ENCODE results near the gene CLEC12A.
"Not testable (repeated sequence)": the region's sequence is repeated elsewhere in the genome, so short reads cannot be mapped to it uniquely, and the experiment has no call there.

CLEC12A gene

GRCh38 chr12:9951026-9951675 lies 20.1 kb upstream of the CLEC12A start:
- peaks cover 25% of the 10 kb centered on the region for H3K4me1 Mint-ChIP-seq
- no peak overlapping the region for H3K27ac Mint-ChIP-seq
- no peak for ATAC-seq
- H3K27me3 Mint-ChIP-seq = no peaks in the 10 kb centered on the region
- no peaks in the 10 kb centered on the region for H3K9me3 Mint-ChIP-seq
- no peak overlapping the region for H3K4me3 Mint-ChIP-seq
- H3K36me3 Mint-ChIP-seq = no peaks in the 10 kb centered on the region

- H3K27ac Mint-ChIP-seq, H3K36me3 Mint-ChIP-seq, H3K27me3 Mint-ChIP-seq, H3K4me3 Mint-ChIP-seq, ATAC-seq, H3K9me3 Mint-ChIP-seq: not testable (repeated sequence)
- peaks cover 24% of the 10 kb centered on the region for H3K4me1 Mint-ChIP-seq
Measured at GRCh38 chr12:9952954-9953729, 18.1 kb upstream of the CLEC12A start.

- Mint-ChIP-seq H3K36me3 (no peaks in the 10 kb centered on the region), H3K9me3 (no peaks in the 10 kb centered on the region), H3K27ac (no peak overlapping the region), H3K4me3 (no peak overlapping the region), H3K27me3 (no peaks in the 10 kb centered on the region), H3K4me1 (peaks cover 23% of the 10 kb centered on the region)
- ATAC-seq = no peak
Measured at GRCh38 chr12:9957834-9958233, 13.4 kb upstream of the CLEC12A start.

GRCh38 chr12:9960590-9960989 lies 10.6 kb upstream of the CLEC12A start:
- H3K27ac Mint-ChIP-seq = peak overlapping the region; percentile 5
- H3K4me1 Mint-ChIP-seq = peaks cover 23% of the 10 kb centered on the region
- no peaks in the 10 kb centered on the region for H3K9me3 Mint-ChIP-seq
- ATAC-seq = no peak
- H3K36me3 Mint-ChIP-seq = no peaks in the 10 kb centered on the region
- no peaks in the 10 kb centered on the region for H3K27me3 Mint-ChIP-seq
- no peak overlapping the region for H3K4me3 Mint-ChIP-seq

- ATAC-seq = no peak
- H3K9me3 Mint-ChIP-seq = no peaks in the 10 kb centered on the region
- no peak overlapping the region for H3K4me3 Mint-ChIP-seq
- peak overlapping the region; percentile 5 for H3K27ac Mint-ChIP-seq
- no peaks in the 10 kb centered on the region for H3K27me3 Mint-ChIP-seq
- H3K36me3 Mint-ChIP-seq = no peaks in the 10 kb centered on the region
- H3K4me1 Mint-ChIP-seq = peaks cover 23% of the 10 kb centered on the region
Measured at GRCh38 chr12:9961106-9961505, 10.1 kb upstream of the CLEC12A start.

- Mint-ChIP-seq H3K27ac (no peak overlapping the region), H3K4me3 (no peak overlapping the region), H3K4me1 (peaks cover 23% of the 10 kb centered on the region), H3K27me3 (no peaks in the 10 kb centered on the region), H3K36me3 (peaks cover 4% of the 10 kb centered on the region), H3K9me3 (peaks cover 2% of the 10 kb centered on the region)
- ATAC-seq = no peak
Measured at GRCh38 chr12:9961901-9962300, 9.3 kb upstream of the CLEC12A start.

- H3K27ac Mint-ChIP-seq = no peak overlapping the region
- H3K36me3 Mint-ChIP-seq = peaks cover 6% of the 10 kb centered on the region
- no peak overlapping the region for H3K4me3 Mint-ChIP-seq
- peaks cover 7% of the 10 kb centered on the region for H3K9me3 Mint-ChIP-seq
- H3K4me1 Mint-ChIP-seq = no peaks in the 10 kb centered on the region
- H3K27me3 Mint-ChIP-seq = peaks cover 20% of the 10 kb centered on the region
- no peak for ATAC-seq
Measured at GRCh38 chr12:9969673-9970072, 1.5 kb upstream of the CLEC12A start.

- Mint-ChIP-seq H3K36me3 (no peaks in the 10 kb centered on the region), H3K27me3 (peaks cover 35% of the 10 kb centered on the region), H3K4me3 (no peak overlapping the region), H3K27ac (no peak overlapping the region), H3K9me3 (peaks cover 8% of the 10 kb centered on the region), H3K4me1 (no peaks in the 10 kb centered on the region)
- no peak for ATAC-seq
Measured at GRCh38 chr12:9973949-9974348, 2.7 kb downstream of the CLEC12A start.

GRCh38 chr12:9974731-9975130 lies 3.5 kb downstream of the CLEC12A start:
- H3K4me3 Mint-ChIP-seq, H3K27ac Mint-ChIP-seq, ATAC-seq, H3K9me3 Mint-ChIP-seq, H3K4me1 Mint-ChIP-seq, H3K36me3 Mint-ChIP-seq: not testable (repeated sequence)
- H3K27me3 Mint-ChIP-seq = peaks cover 38% of the 10 kb centered on the region

GRCh38 chr12:9975614-9976013 lies 4.4 kb downstream of the CLEC12A start:
- Mint-ChIP-seq H3K36me3 (no peaks in the 10 kb centered on the region), H3K4me1 (no peaks in the 10 kb centered on the region), H3K9me3 (peaks cover 8% of the 10 kb centered on the region), H3K4me3 (no peak overlapping the region), H3K27me3 (peaks cover 47% of the 10 kb centered on the region), H3K27ac (no peak overlapping the region)
- no peak for ATAC-seq

GRCh38 chr12:9976626-9977025 lies 5.4 kb downstream of the CLEC12A start:
- ATAC-seq, H3K36me3 Mint-ChIP-seq, H3K4me3 Mint-ChIP-seq, H3K27ac Mint-ChIP-seq, H3K9me3 Mint-ChIP-seq, H3K4me1 Mint-ChIP-seq: not testable (repeated sequence)
- H3K27me3 Mint-ChIP-seq = peaks cover 48% of the 10 kb centered on the region

GRCh38 chr12:9977916-9978315 lies 6.7 kb downstream of the CLEC12A start:
- Mint-ChIP-seq H3K9me3 (peaks cover 8% of the 10 kb centered on the region), H3K27me3 (peaks cover 46% of the 10 kb centered on the region), H3K4me3 (no peak overlapping the region), H3K36me3 (no peaks in the 10 kb centered on the region), H3K27ac (no peak overlapping the region), H3K4me1 (no peaks in the 10 kb centered on the region)
- ATAC-seq = no peak

- Mint-ChIP-seq H3K27ac (no peak overlapping the region), H3K4me1 (no peaks in the 10 kb centered on the region), H3K36me3 (no peaks in the 10 kb centered on the region), H3K27me3 (peaks cover 33% of the 10 kb centered on the region), H3K9me3 (peaks cover 8% of the 10 kb centered on the region), H3K4me3 (no peak overlapping the region)
- ATAC-seq = no peak
Measured at GRCh38 chr12:9980126-9980525, 8.9 kb downstream of the CLEC12A start.

- no peak for ATAC-seq
- H3K4me1 Mint-ChIP-seq = peaks cover 9% of the 10 kb centered on the region
- H3K9me3 Mint-ChIP-seq = no peaks in the 10 kb centered on the region
- H3K36me3 Mint-ChIP-seq = no peaks in the 10 kb centered on the region
- peaks cover 50% of the 10 kb centered on the region for H3K27me3 Mint-ChIP-seq
- H3K27ac Mint-ChIP-seq = no peak overlapping the region
- no peak overlapping the region for H3K4me3 Mint-ChIP-seq
Measured at GRCh38 chr12:9991876-9992275, 20.7 kb downstream of the CLEC12A start.

- no peak overlapping the region for H3K4me3 Mint-ChIP-seq
- peaks cover 9% of the 10 kb centered on the region for H3K4me1 Mint-ChIP-seq
- no peaks in the 10 kb centered on the region for H3K9me3 Mint-ChIP-seq
- ATAC-seq = no peak
- no peaks in the 10 kb centered on the region for H3K36me3 Mint-ChIP-seq
- no peak overlapping the region for H3K27ac Mint-ChIP-seq
- H3K27me3 Mint-ChIP-seq = peaks cover 50% of the 10 kb centered on the region
Measured at GRCh38 chr12:9992296-9992695, 21.1 kb downstream of the CLEC12A start.

- Mint-ChIP-seq H3K4me1 (no peaks in the 10 kb centered on the region), H3K27ac (no peak within 1 kb of the TSS), H3K36me3 (no peaks in the 10 kb centered on the region), H3K4me3 (no peak within 1 kb of the TSS), H3K27me3 (peaks cover 7% of the 10 kb centered on the region), H3K9me3 (no peaks in the 10 kb centered on the region)
- no peak for ATAC-seq
Measured at GRCh38 chr12:9999016-9999415, 27.8 kb downstream of the CLEC12A start, which contains the start of gene CLEC1B. CLEC1B (minus strand) TSS chr12:9999121; CDS start chr12:9999100, 21 bp downstream.
